ENCODE measurements around the gene PFDN2.

PFDN2 gene

DNA sequence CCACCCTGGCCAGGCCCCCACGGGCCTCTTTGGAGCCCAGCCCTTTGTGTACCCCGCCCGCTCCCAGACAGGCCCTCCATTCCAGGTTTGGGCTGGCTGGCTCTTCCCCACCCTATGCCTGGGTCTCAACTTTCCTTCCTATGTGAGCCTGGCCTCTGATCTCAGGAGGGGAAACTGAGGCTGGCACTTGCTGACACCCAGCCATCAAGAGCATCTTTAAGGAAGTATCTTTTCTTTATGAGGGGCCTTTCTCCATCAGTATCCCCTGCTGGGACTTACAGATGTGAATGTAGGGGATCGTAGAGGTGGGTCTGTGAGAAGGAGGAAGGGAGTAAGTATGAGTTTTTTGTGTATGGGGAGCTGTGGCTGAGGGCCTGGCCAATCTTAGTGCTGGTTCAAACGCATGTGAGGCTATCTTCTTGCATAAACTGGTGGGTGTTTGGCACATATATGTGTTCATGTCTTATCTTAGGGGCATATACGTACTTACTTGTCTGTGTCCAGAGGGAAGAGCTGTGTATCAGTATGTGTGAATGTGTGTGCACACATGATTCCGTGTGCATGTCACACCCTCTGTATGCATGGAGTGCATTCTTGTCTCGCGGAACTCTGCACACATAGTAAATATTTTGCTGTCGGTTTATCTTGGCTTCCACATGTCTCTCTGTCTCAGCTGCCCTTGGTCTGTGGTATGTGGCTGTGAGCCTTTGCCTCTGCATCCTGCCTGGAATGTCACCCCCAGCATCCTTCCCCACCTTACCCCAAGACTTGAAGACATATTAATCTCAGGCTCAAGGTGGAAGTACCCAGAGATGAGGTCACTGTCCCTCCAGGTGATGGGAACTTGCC lies 33.9 kb downstream of the PFDN2 start:
- TF ChIP-seq, protein P1, sequence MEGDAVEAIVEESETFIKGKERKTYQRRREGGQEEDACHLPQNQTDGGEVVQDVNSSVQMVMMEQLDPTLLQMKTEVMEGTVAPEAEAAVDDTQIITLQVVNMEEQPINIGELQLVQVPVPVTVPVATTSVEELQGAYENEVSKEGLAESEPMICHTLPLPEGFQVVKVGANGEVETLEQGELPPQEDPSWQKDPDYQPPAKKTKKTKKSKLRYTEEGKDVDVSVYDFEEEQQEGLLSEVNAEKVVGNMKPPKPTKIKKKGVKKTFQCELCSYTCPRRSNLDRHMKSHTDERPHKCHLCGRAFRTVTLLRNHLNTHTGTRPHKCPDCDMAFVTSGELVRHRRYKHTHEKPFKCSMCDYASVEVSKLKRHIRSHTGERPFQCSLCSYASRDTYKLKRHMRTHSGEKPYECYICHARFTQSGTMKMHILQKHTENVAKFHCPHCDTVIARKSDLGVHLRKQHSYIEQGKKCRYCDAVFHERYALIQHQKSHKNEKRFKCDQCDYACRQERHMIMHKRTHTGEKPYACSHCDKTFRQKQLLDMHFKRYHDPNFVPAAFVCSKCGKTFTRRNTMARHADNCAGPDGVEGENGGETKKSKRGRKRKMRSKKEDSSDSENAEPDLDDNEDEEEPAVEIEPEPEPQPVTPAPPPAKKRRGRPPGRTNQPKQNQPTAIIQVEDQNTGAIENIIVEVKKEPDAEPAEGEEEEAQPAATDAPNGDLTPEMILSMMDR (IDR thresholded peaks at IDR 0.05; ENCODE audit: low read depth, low read length) = no peak
- DNase-seq (ENCODE audit: low read depth in 2 of 2) = peak; percentile 26 to 34
- H3K4me3 ChIP-seq (replicated peaks in 1 of 2; ENCODE audit: low read depth in 2 of 2, low read length in 2 of 2) = no peak overlapping the region

DNA sequence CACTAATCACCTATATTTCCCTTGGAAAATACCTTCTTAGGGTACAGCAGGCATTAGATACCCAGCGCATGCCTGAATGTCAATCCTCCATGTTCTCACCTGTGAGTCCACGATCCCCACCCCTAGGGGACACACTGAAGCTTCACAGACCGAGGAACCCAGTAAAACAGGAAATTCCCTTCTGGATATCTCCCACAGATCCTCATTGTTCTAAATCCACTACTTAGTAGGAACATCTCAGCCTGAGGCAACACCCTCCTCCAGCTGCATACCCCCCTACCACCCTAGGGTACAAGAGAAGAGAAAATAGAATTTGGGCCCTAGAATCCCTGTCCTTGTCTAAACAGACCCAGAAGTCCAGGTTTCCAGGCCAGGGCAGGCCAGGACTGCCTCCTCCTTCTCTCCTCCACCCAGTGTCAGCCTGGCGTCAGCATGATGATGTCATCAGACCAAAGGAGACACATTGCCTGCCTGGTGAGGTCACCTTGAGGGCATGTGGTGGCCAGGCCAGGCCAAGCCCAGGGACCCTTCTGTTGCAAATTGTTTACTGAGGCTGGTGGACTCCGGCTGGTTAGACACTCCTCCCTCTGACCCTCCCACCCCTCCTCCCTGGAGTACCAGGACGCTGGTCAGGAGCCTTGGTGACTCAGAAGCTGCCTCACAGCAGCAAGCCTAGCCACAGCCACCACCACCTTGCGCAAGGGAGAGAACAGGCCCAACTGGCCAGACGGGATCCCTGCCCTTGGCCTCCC lies 34.7 kb downstream of the PFDN2 start:
- no peak overlapping the region for H3K4me3 ChIP-seq (replicated peaks in 1 of 2; ENCODE audit: low read depth in 2 of 2, low read length in 2 of 2)
- peak; percentile 86 to 96 for DNase-seq (ENCODE audit: low read depth in 2 of 2)
- TF ChIP-seq, protein P1 (IDR thresholded peaks at IDR 0.05; ENCODE audit: low read depth, low read length) = no peak

DNA sequence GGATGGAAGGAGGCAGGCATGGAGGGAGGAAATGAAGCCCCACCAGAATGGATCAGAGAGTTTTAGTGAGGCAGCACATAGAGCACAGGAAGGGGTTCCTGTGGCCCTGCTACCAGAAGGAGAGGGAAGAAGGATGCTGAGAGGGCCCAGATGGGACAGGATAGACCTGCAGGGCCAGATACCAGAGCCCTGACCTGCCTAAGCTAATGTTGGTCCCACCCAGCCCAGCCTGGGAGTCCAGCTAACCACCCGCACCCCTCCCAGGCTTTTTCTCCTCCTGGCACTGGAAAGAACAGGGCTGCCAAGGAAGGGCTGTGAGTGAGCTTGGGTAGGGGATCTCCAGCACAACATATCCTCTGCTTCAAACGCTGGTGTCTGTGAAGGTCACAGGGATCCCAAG lies 35.4 kb downstream of the PFDN2 start:
- H3K4me3 ChIP-seq (replicated peaks in 1 of 2; ENCODE audit: low read depth in 2 of 2, low read length in 2 of 2) = no peak overlapping the region
- DNase-seq (ENCODE audit: low read depth in 2 of 2) = no peak
- TF ChIP-seq, protein P1 (IDR thresholded peaks at IDR 0.05; ENCODE audit: low read depth, low read length) = no peak

DNA sequence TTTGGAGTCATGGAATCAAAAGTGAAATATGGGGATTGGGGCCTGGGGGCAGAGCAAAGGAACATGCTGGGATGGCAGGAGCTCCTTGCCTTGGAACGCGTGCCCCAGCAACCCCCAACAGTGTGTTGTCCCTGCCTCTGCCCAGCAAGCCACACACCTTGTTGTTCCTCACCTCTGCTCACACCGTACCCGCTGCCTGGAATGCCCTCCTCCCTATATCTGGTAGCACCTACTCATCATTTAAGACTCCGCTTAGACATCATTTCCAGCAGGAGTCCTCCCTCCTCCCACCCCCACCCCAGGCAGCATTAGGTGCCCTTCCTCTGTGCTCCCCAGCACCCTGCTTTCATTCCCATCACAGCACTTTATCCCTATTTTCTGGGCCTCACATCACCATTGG lies 36.3 kb downstream of the PFDN2 start:
- DNase-seq (ENCODE audit: low read depth in 2 of 2) = no peak
- H3K4me3 ChIP-seq (replicated peaks in 1 of 2; ENCODE audit: low read depth in 2 of 2, low read length in 2 of 2) = no peak overlapping the region
- TF ChIP-seq, protein P1 (IDR thresholded peaks at IDR 0.05; ENCODE audit: low read depth, low read length) = no peak

DNA sequence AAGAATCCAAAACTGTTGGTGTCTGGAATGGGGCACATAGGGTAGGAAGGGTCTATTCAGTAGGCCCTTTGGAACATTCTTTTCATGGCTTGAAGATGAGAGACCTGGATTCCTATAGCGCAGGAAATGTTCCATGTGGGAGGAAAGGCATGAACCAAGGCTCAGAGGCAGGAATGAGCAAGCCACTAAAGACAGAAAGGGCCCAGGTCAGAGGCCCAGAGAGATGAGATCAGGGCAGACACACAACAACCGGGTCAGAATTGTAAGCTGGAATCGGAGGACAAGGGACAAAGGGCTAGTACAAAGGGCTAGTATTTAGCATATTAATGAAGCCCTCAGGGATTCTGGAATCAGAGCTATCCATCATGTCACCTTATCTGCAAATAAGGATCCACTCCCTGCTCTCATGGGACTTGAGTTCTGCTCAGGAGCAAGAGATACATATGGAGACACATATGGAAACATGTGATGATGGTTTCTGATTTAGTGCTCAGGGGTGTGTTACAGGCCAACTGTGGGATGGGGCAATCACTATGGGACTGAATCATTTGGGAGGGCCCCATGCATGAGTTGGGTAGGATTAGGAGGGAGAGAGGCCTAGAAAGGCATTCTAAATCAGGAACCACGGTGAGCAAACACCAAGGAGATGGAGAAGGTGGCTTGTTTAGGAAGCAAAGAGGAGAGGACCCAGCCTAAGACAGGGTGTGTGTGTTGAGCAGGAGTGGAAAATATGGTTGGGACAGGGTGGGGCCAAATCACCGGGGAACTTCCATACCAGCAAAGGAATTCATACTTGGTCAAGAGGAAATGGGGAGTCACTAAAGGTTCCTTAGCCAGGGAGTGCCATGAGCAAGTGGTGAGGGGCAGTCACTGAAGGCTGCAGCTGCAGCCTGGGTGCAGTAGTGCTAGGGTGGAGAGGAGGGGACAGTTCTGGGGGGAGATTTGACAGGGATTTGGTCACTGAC lies 37.1 kb downstream of the PFDN2 start:
- H3K4me3 ChIP-seq (replicated peaks in 1 of 2; ENCODE audit: low read depth in 2 of 2, low read length in 2 of 2) = no peak overlapping the region
- TF ChIP-seq, protein P1 (IDR thresholded peaks at IDR 0.05; ENCODE audit: low read depth, low read length) = no peak
- peak in 1 of 2 donors; percentile 58 for DNase-seq (ENCODE audit: low read depth in 2 of 2)

DNA sequence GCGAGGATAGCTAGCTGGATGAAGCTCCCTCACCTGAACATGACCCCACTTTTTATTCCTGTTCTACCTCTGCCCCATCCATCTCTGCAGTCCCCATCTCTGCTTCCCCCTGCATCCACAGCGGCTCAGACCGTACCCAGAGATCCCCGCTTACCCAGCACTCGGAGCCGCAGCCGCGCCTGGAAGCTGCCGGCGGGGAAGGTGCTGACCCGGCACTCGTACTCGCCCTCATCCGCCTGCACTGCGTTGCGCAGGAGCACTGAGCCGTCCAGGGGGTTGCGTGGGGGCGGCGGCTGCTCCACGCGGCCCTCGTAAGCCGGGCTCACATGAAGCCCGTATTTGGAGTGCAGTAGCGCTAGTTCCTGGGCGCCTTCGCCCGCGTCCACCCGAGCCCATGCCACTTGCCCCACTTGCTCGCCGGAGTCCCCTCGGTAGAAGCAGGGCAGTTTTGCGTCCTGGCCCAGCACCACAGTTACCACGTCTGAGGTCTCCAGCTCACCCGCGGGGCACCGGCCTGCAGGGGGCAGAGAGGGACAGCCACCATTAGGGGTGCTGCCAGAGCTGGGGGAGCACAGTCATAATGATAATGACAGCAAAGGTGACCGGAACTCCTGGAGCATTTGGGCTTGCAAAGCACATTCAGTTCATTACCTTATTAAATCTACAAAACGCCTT lies 38.3 kb downstream of the PFDN2 start:
- TF ChIP-seq, protein P1 (IDR thresholded peaks at IDR 0.05; ENCODE audit: low read depth, low read length) = no peak
- no peak overlapping the region for H3K4me3 ChIP-seq (replicated peaks in 1 of 2; ENCODE audit: low read depth in 2 of 2, low read length in 2 of 2)
- DNase-seq (ENCODE audit: low read depth in 2 of 2) = no peak
